Karpas-422 (cell line): ENCODE data around the gene CERS1. TPM values are rescaled to one million over a fixed set of nuclear protein-coding genes. Genes with fewer than 3 reads are reported as not detected.

ENCODE experiments used
- DNase-seq: peaks from one replicate; pipeline ENCODE4 v3.0.0-alpha.2; 2015
- H2AFZ ChIP-seq: fragments of 200-600 bp; sonication (generic); 2 replicates; pipeline ENCODE4 v1.6.1; 2014; ENCODE audit warnings: antibody characterized with exemption, low read length, mixed read lengths
- H3K27ac ChIP-seq: fragments of 200-600 bp; sonication (generic); 2 replicates; pipeline ENCODE4 v1.5.1; 2014; ENCODE audit warnings: mild to moderate bottlenecking, low read length, moderate library complexity
- H3K27me3 ChIP-seq: fragments of 200-600 bp; sonication (generic); 2 replicates; pipeline ENCODE4 v1.6.1; 2014; ENCODE audit warnings: low read length, mixed read lengths
- H3K36me3 ChIP-seq: fragments of 200-600 bp; sonication (generic); 2 replicates; pipeline ENCODE4 v1.6.1; 2014; ENCODE audit warnings: low read length, mixed read lengths; ENCODE audit not compliant: insufficient read depth
- H3K4me1 ChIP-seq: fragments of 200-600 bp; sonication (generic); 2 replicates; pipeline ENCODE4 v1.6.1; 2014; ENCODE audit warnings: mild to moderate bottlenecking, low read length, mixed read lengths
- H3K4me2 ChIP-seq: fragments of 200-600 bp; sonication (generic); 2 replicates; pipeline ENCODE4 v1.6.1; 2014; ENCODE audit warnings: low read length, low read depth, mild to moderate bottlenecking; ENCODE audit not compliant: poor library complexity, severe bottlenecking
- H3K4me3 ChIP-seq: fragments of 200-600 bp; sonication (generic); 2 replicates; pipeline ENCODE4 v1.5.1; 2014; ENCODE audit warnings: mild to moderate bottlenecking, antibody characterized with exemption, low read length, mixed read lengths
- H3K79me2 ChIP-seq: fragments of 200-600 bp; sonication (generic); 2 replicates; pipeline ENCODE4 v1.6.1; 2014; ENCODE audit warnings: mild to moderate bottlenecking, low read length, mixed read lengths
- H3K9ac ChIP-seq: fragments of 200-600 bp; sonication (generic); 2 replicates; pipeline ENCODE4 v1.6.0; 2014; ENCODE audit warnings: low read length
- H3K9me2 ChIP-seq: fragments of 200-600 bp; sonication (generic), shearing (Covaris generic); replicated peaks from 2 replicates; pipeline ENCODE4 v1.6.0; 2014; ENCODE audit warnings: mild to moderate bottlenecking, low read length, moderate library complexity; ENCODE audit not compliant: insufficient read depth
- H3K9me3 ChIP-seq: fragments of 300-700, 200-600 bp; sonication (generic); 2 replicates; pipeline ENCODE4 v1.6.1; 2014; ENCODE audit warnings: low read length, mixed read lengths
- H4K20me1 ChIP-seq: fragments of 200-600 bp; sonication (generic); 2 replicates; pipeline ENCODE4 v1.6.1; 2014; ENCODE audit warnings: mild to moderate bottlenecking, antibody characterized with exemption, low read length, low read depth; ENCODE audit not compliant: insufficient read depth
- total RNA-seq: library from RNA; depleted of rRNA; stranded (reverse); fragments of >200 nt; shearing (Covaris generic); gene quantifications from 2 replicates; pipeline ENCODE4 v1.2.3, GENCODE V29; 2014; ENCODE audit warnings: low replicate concordance

Gene CERS1
- total RNA-seq, 1 experiment from 2014 or later, result not detected

DNA sequence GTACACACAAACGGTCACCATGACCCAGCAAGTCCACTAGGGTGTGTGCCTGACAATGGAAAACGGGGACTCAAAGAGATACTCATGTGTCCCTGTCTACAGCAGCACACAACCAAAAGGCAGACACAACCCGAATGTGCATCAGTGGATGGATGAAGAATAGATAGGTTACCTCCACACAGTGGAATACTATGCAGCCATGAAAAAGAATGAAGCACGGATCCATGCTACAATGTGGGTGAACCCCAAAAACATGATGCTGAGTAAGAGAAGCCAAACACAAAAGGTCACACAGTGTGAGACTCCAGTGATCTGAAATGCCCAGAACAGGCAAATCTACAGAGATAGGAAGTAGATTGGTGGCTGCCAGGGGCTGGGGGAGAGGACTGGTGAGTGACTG, 9.0 kb downstream of the CERS1 start:
- Histone ChIP-seq H3K4me2 (no peak overlapping the region), H3K4me1 (no peaks in the 10 kb centered on the region), H3K36me3 (no peaks in the 10 kb centered on the region), H3K27ac (no peak overlapping the region), H4K20me1 (no peaks in the 10 kb centered on the region), H2AFZ (no peak overlapping the region), H3K79me2 (no peaks in the 10 kb centered on the region), H3K9ac (no peak overlapping the region), H3K9me2 (no peaks in the 10 kb centered on the region), H3K27me3 (no peaks in the 10 kb centered on the region), H3K9me3 (no peaks in the 10 kb centered on the region), H3K4me3 (no peak overlapping the region)
- no peak for DNase-seq

DNA sequence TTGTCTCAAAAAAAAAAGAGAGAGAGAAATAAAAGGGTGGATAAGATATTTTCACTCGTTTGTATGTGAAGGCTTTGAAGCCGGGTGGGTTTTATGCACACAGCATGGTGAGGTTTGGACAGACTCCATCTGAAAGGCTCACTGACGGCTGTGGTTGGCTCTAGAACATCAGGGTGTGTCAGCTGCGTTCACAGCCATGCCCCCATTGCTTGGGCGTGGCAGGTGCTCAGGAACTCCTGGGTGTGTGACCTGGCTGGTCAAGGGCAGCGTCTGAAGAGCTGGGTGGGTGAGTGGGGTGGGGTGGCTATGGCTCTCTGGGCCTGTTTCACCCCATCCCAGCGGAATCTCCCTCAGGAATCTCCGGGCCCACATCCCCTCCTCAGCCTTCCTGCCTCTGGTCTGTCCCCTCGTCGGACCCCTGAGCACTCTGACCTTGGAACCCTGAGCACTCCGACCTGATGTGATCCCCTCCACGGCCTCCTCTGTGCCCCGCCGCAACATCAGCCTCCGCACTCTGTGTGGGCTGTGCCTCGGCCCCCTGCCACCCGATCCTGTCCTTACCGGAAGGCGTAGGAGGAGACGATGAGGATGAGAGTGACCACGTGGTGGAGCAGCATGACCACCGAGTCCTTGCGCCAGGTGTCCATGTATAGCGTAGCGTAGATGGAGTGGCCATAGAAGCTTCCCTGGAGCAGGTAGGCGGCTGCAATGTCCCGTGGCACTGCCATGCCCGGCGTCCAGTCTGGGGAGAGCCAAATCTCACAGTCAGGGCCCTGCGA, 12.2 kb downstream of the CERS1 start:
- no peaks in the 10 kb centered on the region for H3K79me2 ChIP-seq
- no peaks in the 10 kb centered on the region for H4K20me1 ChIP-seq
- no peak overlapping the region for H3K4me2 ChIP-seq
- H3K9ac ChIP-seq, result no peak overlapping the region
- H3K9me2 ChIP-seq, result no peaks in the 10 kb centered on the region
- H3K27ac ChIP-seq, result no peak overlapping the region
- H2AFZ ChIP-seq, result no peak overlapping the region
- H3K36me3 ChIP-seq, result no peaks in the 10 kb centered on the region
- H3K4me3 ChIP-seq, result no peak overlapping the region
- DNase-seq, result no peak
- no peaks in the 10 kb centered on the region for H3K27me3 ChIP-seq
- no peaks in the 10 kb centered on the region for H3K4me1 ChIP-seq
- H3K9me3 ChIP-seq, result no peaks in the 10 kb centered on the region

DNA sequence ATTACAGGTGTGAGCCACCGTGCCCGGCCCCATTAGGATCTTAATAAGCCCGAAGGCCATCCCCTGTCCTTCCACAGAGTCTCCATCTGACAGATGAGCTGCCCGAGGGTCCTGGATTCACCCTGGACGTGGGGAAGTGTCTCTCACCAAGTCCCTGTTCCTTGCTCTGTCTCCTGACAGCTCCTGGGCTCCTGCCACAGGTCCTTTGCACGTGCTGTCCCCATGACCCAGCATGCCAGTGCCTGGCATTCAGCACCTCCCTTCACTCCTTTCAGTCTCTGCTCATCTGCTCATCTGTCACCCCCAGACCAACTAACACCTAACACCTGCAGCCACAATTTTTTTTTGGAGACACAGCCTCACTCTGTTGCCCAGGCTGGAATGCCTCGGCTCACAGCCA, 14.5 kb downstream of the CERS1 start:
- no peak overlapping the region for H3K4me3 ChIP-seq
- no peak overlapping the region for H3K4me2 ChIP-seq
- no peaks in the 10 kb centered on the region for H4K20me1 ChIP-seq
- H2AFZ ChIP-seq, result no peak overlapping the region
- H3K4me1 ChIP-seq, result no peaks in the 10 kb centered on the region
- no peaks in the 10 kb centered on the region for H3K27me3 ChIP-seq
- no peak for DNase-seq
- no peaks in the 10 kb centered on the region for H3K9me3 ChIP-seq
- no peaks in the 10 kb centered on the region for H3K79me2 ChIP-seq
- no peaks in the 10 kb centered on the region for H3K9me2 ChIP-seq
- 0 out of 2 replicates have a peak, but pooled peaks cover 4% of the 10 kb centered on the region for H3K36me3 ChIP-seq
- H3K27ac ChIP-seq, result no peak overlapping the region
- H3K9ac ChIP-seq, result no peak overlapping the region

DNA sequence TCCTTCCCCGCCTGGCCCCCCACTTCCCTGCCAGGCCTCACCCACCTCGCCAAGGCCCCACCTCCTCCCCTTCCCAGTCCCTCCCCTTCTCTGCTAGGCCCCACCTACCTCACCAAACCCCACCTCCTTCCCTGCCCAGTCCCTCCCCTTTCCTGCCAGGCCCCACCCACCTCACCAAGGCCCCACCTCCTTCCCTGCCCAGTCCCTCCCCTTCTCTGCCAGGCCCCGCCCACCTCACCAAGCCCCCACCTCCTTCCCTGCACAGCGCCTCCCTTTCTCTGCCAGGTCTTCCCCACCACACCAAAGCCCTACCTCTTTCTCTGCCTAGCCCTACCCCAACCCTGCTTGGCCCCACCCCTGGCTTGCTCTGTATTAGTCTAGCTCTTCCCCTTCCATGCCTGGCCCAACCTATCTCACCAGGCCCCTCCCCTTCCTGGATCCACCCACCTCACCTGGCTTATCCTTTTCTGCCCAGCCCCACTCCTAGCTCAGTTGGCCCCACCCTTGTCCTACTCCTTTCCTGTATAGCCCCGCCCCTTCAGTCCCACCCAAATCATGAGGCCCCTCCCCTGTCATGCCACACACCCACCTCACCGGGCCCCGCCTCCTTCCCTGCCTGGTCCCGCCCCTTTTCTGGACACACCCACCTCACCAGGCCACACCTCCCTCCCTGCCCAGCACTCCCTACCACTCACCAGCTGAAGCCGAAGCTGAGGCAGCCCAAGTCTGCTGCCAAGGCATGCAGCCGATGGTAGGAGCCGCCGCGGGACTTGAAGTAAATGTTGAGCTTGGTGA, 16.2 kb downstream of the CERS1 start:
- H3K9ac ChIP-seq, result no peak overlapping the region
- no peak overlapping the region for H3K27ac ChIP-seq
- 0 out of 2 replicates have a peak, but pooled peaks cover 4% of the 10 kb centered on the region for H3K36me3 ChIP-seq
- no peak overlapping the region for H3K4me2 ChIP-seq
- no peaks in the 10 kb centered on the region for H3K9me3 ChIP-seq
- no peaks in the 10 kb centered on the region for H4K20me1 ChIP-seq
- no peaks in the 10 kb centered on the region for H3K9me2 ChIP-seq
- no peaks in the 10 kb centered on the region for H3K27me3 ChIP-seq
- peak; percentile 95 for DNase-seq
- H3K4me1 ChIP-seq, result no peaks in the 10 kb centered on the region
- H3K79me2 ChIP-seq, result no peaks in the 10 kb centered on the region
- H3K4me3 ChIP-seq, result no peak overlapping the region
- no peak overlapping the region for H2AFZ ChIP-seq

DNA sequence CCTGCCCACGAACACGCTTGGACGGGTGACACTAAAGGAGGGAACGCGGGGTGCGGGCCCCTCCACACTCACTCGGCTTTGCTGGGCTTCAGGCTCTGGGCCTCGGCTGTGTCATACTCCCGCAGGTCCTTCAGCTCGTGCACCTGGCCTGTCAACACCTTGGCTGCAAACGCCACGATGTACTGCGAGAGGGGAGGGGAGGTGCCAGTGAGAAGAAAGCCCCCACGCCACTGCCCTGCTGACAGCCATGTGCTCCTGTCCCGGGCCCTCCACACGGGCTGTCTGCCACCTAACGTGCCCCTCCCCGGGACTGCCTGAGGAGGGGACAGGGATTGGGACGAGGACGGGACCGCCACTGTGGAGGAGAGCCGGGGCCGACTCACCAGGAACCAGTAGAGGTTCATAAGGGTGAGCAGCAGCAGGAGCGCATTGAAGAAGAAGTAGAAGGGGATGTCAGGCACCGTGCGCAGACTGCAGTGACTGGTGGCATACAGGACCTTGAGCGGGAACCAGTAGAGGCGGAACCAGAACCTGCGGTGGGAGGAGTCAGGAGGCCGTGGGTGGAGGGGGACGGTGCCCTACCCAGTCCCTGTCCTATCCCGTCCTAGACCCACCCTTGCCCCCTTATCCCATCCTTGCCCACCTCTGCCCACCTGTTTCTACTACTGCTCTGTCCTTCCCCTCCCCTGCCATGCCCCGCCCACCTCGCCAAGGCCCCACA, 16.9 kb downstream of the CERS1 start:
- Histone ChIP-seq H3K4me2 (no peak overlapping the region), H3K36me3 (0 out of 2 replicates have a peak, but pooled peaks cover 4% of the 10 kb centered on the region), H3K27ac (no peak overlapping the region), H2AFZ (no peak overlapping the region), H3K9me2 (no peaks in the 10 kb centered on the region), H3K27me3 (no peaks in the 10 kb centered on the region), H4K20me1 (no peaks in the 10 kb centered on the region), H3K4me1 (no peaks in the 10 kb centered on the region), H3K9ac (no peak overlapping the region), H3K79me2 (no peaks in the 10 kb centered on the region), H3K4me3 (no peak overlapping the region), H3K9me3 (no peaks in the 10 kb centered on the region)
- DNase-seq, result no peak

DNA sequence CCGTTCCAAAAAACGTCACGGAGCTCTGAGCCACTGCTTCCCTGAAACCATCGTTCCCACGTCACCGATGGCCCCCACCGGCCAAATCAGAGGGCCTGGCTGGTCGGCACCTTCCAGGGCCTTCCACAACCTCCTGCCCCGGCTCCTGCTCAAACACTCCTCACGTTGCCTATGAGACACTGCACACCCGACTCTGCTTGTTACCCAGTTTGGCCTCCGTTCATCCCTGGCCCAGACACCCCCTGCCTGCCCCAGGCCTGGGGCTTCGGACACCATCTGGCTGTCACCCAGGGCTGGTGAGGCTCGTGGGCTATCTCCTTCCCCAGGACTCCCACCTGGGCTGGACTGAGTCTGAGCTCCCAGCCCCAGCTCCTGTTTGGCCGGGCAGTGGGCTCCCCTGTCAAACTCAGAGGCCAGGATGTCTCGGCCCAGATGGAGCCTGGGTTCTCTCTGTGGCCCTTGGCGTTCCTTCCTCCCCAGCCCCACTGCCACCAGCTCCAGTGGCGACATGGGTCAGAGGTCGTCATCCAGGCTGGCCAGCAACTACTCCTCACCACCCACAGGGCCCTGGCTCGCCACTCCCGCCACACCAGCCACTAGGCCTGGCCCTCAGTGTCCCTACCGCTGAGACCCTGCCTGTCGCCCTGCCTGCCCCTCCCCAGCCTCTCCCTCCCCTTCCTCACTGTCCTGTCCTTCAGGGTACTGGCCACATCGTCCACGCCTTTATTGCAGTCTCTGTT, 17.7 kb downstream of the CERS1 start:
- H3K4me2 ChIP-seq, result no peak overlapping the region
- no peak overlapping the region for H3K27ac ChIP-seq
- no peak for DNase-seq
- H3K9me3 ChIP-seq, result no peaks in the 10 kb centered on the region
- no peaks in the 10 kb centered on the region for H3K79me2 ChIP-seq
- no peaks in the 10 kb centered on the region for H3K27me3 ChIP-seq
- no peak overlapping the region for H3K9ac ChIP-seq
- H3K4me1 ChIP-seq, result no peaks in the 10 kb centered on the region
- no peak overlapping the region for H2AFZ ChIP-seq
- H3K36me3 ChIP-seq, result 0 out of 2 replicates have a peak, but pooled peaks cover 4% of the 10 kb centered on the region
- H4K20me1 ChIP-seq, result no peaks in the 10 kb centered on the region
- H3K4me3 ChIP-seq, result no peak overlapping the region
- no peaks in the 10 kb centered on the region for H3K9me2 ChIP-seq

DNA sequence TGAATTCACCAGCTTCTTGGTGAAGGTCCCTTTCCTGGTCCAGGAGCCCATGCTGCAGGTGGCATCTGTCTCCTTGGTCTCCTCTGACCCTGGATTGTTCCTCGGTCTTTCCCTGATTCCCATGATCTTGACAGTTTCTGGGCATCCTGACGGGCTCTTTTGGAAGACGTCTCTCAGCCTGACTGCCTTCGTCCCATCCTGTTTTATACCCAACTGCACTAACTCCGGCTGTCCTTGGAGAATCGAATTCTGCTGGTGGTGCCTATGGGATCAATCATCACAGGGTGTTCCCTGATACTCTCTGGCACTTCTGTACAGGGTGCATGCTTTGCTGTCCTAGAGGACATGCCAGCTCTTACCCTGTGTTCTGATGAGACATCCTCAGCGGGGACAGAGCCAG, 19.1 kb downstream of the CERS1 start:
- Histone ChIP-seq H3K9me2 (no peaks in the 10 kb centered on the region), H3K4me1 (no peaks in the 10 kb centered on the region), H3K27ac (no peak overlapping the region), H2AFZ (no peak overlapping the region), H3K4me3 (no peak overlapping the region), H3K4me2 (no peak overlapping the region), H3K9ac (no peak overlapping the region), H4K20me1 (no peaks in the 10 kb centered on the region), H3K27me3 (no peaks in the 10 kb centered on the region), H3K9me3 (no peaks in the 10 kb centered on the region), H3K36me3 (0 out of 2 replicates have a peak, but pooled peaks cover 4% of the 10 kb centered on the region), H3K79me2 (no peaks in the 10 kb centered on the region)
- DNase-seq, result no peak
